DOHH2 (cell line): Measurements from ENCODE around the gene FAM53C.
A peak's percentile ranks its signal among the peaks of the same experiment; 100 is the strongest.

Experiments
- H3F3A ChIP-seq: fragments of 200-600 bp; sonication (generic), shearing (Covaris generic); 2 replicates; pipeline ENCODE4 v1.6.0; 2016; ENCODE audit warnings: antibody characterized with exemption, mild to moderate bottlenecking; ENCODE audit not compliant: control insufficient read depth, insufficient read depth
- H3K27ac ChIP-seq: fragments of 200-600 bp; sonication (generic); 2 replicates; pipeline ENCODE4 v1.5.1; 2014; ENCODE audit warnings: low read depth, mild to moderate bottlenecking, low read length, moderate library complexity
- H3K27me3 ChIP-seq: fragments of 200-600 bp; sonication (generic); 2 replicates; pipeline ENCODE4 v1.6.1; 2014; ENCODE audit warnings: mild to moderate bottlenecking, low read length, mixed read lengths; ENCODE audit not compliant: control insufficient read depth
- H3K36me3 ChIP-seq: fragments of 200-600 bp; sonication (generic); 2 replicates; pipeline ENCODE4 v1.6.1; 2014; ENCODE audit warnings: mild to moderate bottlenecking, low read length, moderate library complexity, mixed read lengths; ENCODE audit not compliant: control insufficient read depth
- H3K4me1 ChIP-seq: fragments of 200-600 bp; sonication (generic); 2 replicates; pipeline ENCODE4 v1.6.1; 2014; ENCODE audit warnings: mild to moderate bottlenecking, low read length, mixed read lengths; ENCODE audit not compliant: control insufficient read depth
- H3K4me2 ChIP-seq: fragments of 200-600 bp; sonication (generic); 2 replicates; pipeline ENCODE4 v1.6.0; 2014; ENCODE audit warnings: mild to moderate bottlenecking, low read length, moderate library complexity
- H3K4me3 ChIP-seq: fragments of 200-600 bp; sonication (generic); 2 replicates; pipeline ENCODE4 v1.5.1; 2014; ENCODE audit warnings: mild to moderate bottlenecking, low read length, mixed read lengths
- H3K79me2 ChIP-seq: fragments of 200-600 bp; sonication (generic); 2 replicates; pipeline ENCODE4 v1.6.1; 2014; ENCODE audit warnings: mild to moderate bottlenecking, low read length, mixed read lengths; ENCODE audit not compliant: control insufficient read depth
- H3K9me2 ChIP-seq: fragments of 200-600 bp; sonication (generic); replicated peaks from 2 replicates; pipeline ENCODE4 v1.6.1; 2014; ENCODE audit warnings: mild to moderate bottlenecking, low read length, mixed read lengths; ENCODE audit not compliant: control insufficient read depth
- H3K9me3 ChIP-seq: fragments of 200-600 bp; sonication (generic); 2 replicates; pipeline ENCODE4 v1.6.1; 2014; ENCODE audit warnings: antibody characterized with exemption, low read length, mixed read lengths; ENCODE audit not compliant: control insufficient read depth, insufficient read depth
- H4K20me1 ChIP-seq: fragments of 200-600 bp; sonication (generic); 2 replicates; pipeline ENCODE4 v1.6.0; 2014; ENCODE audit warnings: low read depth, mild to moderate bottlenecking, antibody characterized with exemption, low read length, moderate library complexity; ENCODE audit not compliant: control insufficient read depth, insufficient read depth
- EZH2phosphoT487 ChIP-seq: fragments of 200-600 bp; sonication (generic); IDR thresholded peaks from 2 replicates; pipeline ENCODE4 v1.6.1; 2017; ENCODE audit warnings: borderline replicate concordance, mild to moderate bottlenecking, antibody characterized with exemption, low read length, moderate library complexity, mixed read lengths
- TF ChIP-seq, protein P1 (sequence below): fragments of 200-600 bp; sonication (generic); IDR thresholded peaks from one replicate; pipeline ENCODE4 v1.5.1; 2014; ENCODE audit warnings: antibody characterized with exemption, mild to moderate bottlenecking, low read depth, low read length; ENCODE audit not compliant: poor library complexity, severe bottlenecking

FAM53C gene

DNA sequence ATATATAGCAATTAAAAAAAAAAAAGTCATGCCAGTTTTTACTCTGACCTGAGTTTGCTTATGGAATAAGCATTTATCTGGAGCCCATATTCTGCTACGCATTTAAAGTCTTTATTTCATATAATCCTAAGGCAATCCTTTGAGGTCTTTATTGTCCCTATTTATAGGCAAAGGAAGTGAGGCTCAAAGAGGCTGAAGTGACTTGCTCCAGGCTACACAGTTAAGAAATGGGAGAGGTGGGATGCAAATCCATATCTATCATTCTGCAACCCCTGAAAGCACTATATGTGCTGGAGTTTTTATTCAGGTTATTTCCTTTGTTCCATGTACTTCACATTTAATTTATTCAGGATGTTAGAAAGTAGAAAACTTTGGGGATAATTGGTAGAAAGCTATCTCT lies 26.5 kb downstream of the FAM53C start:
- no peaks in the 10 kb centered on the region for H3K27me3 ChIP-seq
- H3K4me3 ChIP-seq: no peak overlapping the region
- H4K20me1 ChIP-seq: peaks cover 21% of the 10 kb centered on the region
- no peak overlapping the region for H3K27ac ChIP-seq
- H3K4me1 ChIP-seq: peaks cover 14% of the 10 kb centered on the region
- H3K9me2 ChIP-seq: no peaks in the 10 kb centered on the region
- H3K36me3 ChIP-seq: peaks cover 7% of the 10 kb centered on the region
- no peaks in the 10 kb centered on the region for H3K9me3 ChIP-seq
- H3K4me2 ChIP-seq: no peak overlapping the region
- peaks cover 97% of the 10 kb centered on the region for H3K79me2 ChIP-seq
- H3F3A ChIP-seq: no peaks in the 10 kb centered on the region
- TF ChIP-seq EZH2phosphoT487: no peak
- TF ChIP-seq, protein P1, sequence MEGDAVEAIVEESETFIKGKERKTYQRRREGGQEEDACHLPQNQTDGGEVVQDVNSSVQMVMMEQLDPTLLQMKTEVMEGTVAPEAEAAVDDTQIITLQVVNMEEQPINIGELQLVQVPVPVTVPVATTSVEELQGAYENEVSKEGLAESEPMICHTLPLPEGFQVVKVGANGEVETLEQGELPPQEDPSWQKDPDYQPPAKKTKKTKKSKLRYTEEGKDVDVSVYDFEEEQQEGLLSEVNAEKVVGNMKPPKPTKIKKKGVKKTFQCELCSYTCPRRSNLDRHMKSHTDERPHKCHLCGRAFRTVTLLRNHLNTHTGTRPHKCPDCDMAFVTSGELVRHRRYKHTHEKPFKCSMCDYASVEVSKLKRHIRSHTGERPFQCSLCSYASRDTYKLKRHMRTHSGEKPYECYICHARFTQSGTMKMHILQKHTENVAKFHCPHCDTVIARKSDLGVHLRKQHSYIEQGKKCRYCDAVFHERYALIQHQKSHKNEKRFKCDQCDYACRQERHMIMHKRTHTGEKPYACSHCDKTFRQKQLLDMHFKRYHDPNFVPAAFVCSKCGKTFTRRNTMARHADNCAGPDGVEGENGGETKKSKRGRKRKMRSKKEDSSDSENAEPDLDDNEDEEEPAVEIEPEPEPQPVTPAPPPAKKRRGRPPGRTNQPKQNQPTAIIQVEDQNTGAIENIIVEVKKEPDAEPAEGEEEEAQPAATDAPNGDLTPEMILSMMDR: no peak

DNA sequence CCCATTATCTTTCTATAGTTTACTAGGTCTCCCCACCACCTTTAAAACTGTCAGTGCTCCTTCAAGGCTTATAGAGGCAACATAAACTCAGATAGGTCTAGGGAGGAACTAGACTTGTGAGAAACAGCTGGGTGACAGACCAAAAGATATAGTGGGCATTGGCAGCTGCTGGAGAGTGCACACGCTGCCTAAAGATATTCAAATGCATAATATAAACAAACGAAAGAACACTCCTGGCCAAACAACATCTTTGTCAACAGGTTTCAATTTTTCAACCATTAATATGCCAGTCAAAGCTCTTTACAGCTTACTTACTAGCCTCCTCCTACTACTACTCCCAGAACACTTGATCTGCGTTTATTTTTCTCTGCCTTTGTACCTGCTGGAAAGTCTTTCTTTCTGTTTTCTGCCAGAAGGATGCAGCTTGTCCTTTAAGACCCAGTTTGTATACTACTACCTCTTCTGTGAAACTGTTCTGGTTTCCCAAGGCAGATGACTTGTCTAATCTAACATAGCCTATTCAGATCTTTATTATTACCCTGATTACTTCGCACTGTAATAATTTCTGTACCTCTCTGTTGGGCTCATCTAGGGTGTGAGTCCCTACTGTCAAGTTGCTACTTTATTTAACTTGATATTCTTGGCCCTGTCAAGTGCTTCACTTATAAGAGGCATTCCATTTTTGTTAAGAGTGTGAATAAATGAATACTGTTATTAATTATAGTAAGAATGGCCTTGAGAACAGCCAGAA lies 28.7 kb downstream of the FAM53C start:
- Histone ChIP-seq H3F3A (no peaks in the 10 kb centered on the region), H3K9me3 (no peaks in the 10 kb centered on the region), H3K79me2 (peaks cover 97% of the 10 kb centered on the region), H3K36me3 (peaks cover 4% of the 10 kb centered on the region), H3K27me3 (no peaks in the 10 kb centered on the region), H3K4me1 (peaks cover 16% of the 10 kb centered on the region), H4K20me1 (peaks cover 12% of the 10 kb centered on the region), H3K4me3 (no peak overlapping the region), H3K9me2 (no peaks in the 10 kb centered on the region), H3K27ac (no peak overlapping the region), H3K4me2 (no peak overlapping the region)
- no peak for TF ChIP-seq EZH2phosphoT487
- TF ChIP-seq, protein P1: no peak

DNA sequence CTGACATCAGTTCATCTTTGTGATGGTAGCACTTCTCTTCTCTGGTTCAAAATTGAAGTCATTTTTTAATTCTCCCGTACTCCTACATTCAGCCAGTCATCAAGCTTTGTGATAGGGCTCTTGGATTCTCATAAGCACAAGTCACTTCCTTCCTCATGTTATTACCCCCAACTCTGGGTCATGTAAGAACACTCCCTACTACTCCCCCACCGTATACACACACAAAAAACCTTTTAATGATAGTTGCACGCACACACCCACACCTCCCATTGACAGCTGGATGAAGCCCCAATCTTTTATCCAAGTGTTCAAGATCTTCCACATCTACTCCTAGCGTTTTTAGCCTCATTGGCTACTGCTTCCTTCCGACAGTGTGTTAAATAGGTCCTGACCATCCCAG lies 31.2 kb downstream of the FAM53C start:
- no peak for TF ChIP-seq EZH2phosphoT487
- TF ChIP-seq, protein P1: no peak
- Histone ChIP-seq H3K27ac (no peak overlapping the region), H3K9me2 (no peaks in the 10 kb centered on the region), H4K20me1 (peaks cover 12% of the 10 kb centered on the region), H3K4me3 (no peak overlapping the region), H3K4me2 (peak overlapping the region; percentile 28), H3F3A (no peaks in the 10 kb centered on the region), H3K4me1 (peaks cover 16% of the 10 kb centered on the region), H3K79me2 (peaks cover 90% of the 10 kb centered on the region), H3K9me3 (no peaks in the 10 kb centered on the region), H3K36me3 (peaks cover 13% of the 10 kb centered on the region), H3K27me3 (no peaks in the 10 kb centered on the region)
